Retinal pigment epithelial cell (primary cell): ENCODE results near the gene MYL5.
"Not testable (repeated sequence)": the region's sequence is repeated elsewhere in the genome, so short reads cannot be mapped to it uniquely, and the experiment has no call there.

ENCODE experiments used
- DNase-seq: peaks from one replicate; pipeline ENCODE4 v3.0.0-alpha.2; 2010; ENCODE audit warnings: low read depth
- H3K4me3 ChIP-seq: 2 replicates; pipeline ENCODE4 v1.5.1; 2011; ENCODE audit warnings: mild to moderate bottlenecking, low read length, control low read depth, moderate library complexity
- CTCF ChIP-seq: conservative IDR thresholded peaks from 2 replicates; pipeline ENCODE4 v1.5.1; 2011; ENCODE audit warnings: low read depth, low read length, control low read depth, inconsistent platforms

The MYL5 gene

GRCh38 chr4:637536-638280, 36.6 kb upstream of the MYL5 start:
- no peak overlapping the region for H3K4me3 ChIP-seq
- no peak for DNase-seq
- TF ChIP-seq CTCF = no peak

- DNase-seq, H3K4me3 ChIP-seq: not testable (repeated sequence)
Observed at GRCh38 chr4:642366-642765, 32.0 kb upstream of the MYL5 start.

GRCh38 chr4:646460-646859, 27.9 kb upstream of the MYL5 start:
- DNase-seq = no peak
- TF ChIP-seq CTCF = no peak
- no peak overlapping the region for H3K4me3 ChIP-seq

- no peak for TF ChIP-seq CTCF
- H3K4me3 ChIP-seq = no peak overlapping the region
- DNase-seq = no peak
Observed at GRCh38 chr4:647481-647880, 26.9 kb upstream of the MYL5 start.

- no peak for TF ChIP-seq CTCF
- H3K4me3 ChIP-seq = no peak overlapping the region
- no peak for DNase-seq
Observed at GRCh38 chr4:648579-649292, 25.6 kb upstream of the MYL5 start.

- no peak for TF ChIP-seq CTCF
- no peak overlapping the region for H3K4me3 ChIP-seq
Observed at GRCh38 chr4:649293-649625, 25.1 kb upstream of the MYL5 start.

GRCh38 chr4:649751-650310, 24.5 kb upstream of the MYL5 start:
- no peak for TF ChIP-seq CTCF
- H3K4me3 ChIP-seq = no peak overlapping the region
- DNase-seq = no peak

More at GRCh38 chr4:649293-649625, 25.1 kb upstream of the MYL5 start:
- no peak for DNase-seq
